LNCAP (cell line): ENCODE measurements around the gene BCL11A.

Experiments
- CTCF ChIP-seq: fragments of 450-650 bp; IDR thresholded peaks from 2 replicates; pipeline ENCODE4 v1.5.1; 2017; ENCODE audit warnings: mild to moderate bottlenecking

Gene BCL11A

GRCh38 chr2:60552851-60553494 lies 481 bp downstream of the BCL11A start:
- no peak for TF ChIP-seq CTCF

- no peak for TF ChIP-seq CTCF
Measured at GRCh38 chr2:60552078-60552850, 1.2 kb downstream of the BCL11A start.

- no peak for TF ChIP-seq CTCF
Measured at GRCh38 chr2:60551240-60552077, 2.0 kb downstream of the BCL11A start.

- no peak for TF ChIP-seq CTCF
Measured at GRCh38 chr2:60550984-60551239, 2.5 kb downstream of the BCL11A start.

- TF ChIP-seq CTCF, result peak; percentile 65
Measured at GRCh38 chr2:60550178-60550983, 3.1 kb downstream of the BCL11A start.

- TF ChIP-seq CTCF, result no peak
Measured at GRCh38 chr2:60549928-60550177, 3.6 kb downstream of the BCL11A start.

- no peak for TF ChIP-seq CTCF
Measured at GRCh38 chr2:60549238-60549927, 4.1 kb downstream of the BCL11A start.
